ENCODE results near the gene PADI3.

PADI3 gene

DNA sequence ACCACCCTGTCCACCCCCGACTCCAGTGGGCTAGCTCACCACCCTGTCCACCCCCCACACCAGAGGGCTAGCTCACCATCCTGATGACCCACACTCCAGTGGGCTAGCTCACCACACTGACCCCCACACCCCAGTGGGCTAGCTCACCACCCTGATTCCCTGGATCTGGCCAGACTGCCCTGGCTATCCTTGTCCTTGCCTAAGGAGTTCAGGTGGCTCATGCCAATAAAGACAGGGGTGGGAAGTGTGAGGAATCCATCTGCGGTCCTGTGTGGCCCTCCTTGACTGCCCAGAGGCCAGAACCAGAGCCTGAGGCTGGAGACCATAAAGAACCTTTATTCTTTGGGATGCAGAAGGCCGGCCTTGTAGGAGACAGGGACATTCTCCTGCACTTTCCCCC, 40.4 kb upstream of the PADI3 start:
- no peaks in the 10 kb centered on the region for H3K9me3 ChIP-seq (ENCODE audit: insufficient read depth, low read depth, low read length)

DNA sequence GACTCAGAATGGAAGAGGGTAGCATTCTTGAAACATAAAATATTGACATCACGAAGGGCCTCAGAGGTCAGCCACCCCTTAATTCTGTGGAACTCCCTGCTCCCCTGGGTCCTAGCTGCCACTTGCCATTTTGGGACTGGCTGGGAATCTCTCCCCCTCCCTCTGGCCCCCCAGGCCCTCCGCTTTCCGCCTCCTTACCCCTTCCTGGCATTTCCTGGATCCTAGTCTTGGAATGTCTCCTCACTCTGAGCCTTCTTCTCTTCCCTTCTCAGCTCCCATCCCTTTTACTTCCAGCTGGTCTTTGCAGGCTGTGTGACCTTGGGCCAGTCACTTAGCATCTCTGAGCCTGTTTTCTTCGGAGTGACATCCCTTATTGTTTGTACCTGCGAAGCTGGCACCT, 39.5 kb upstream of the PADI3 start:
- Histone ChIP-seq H3K36me3 (ENCODE audit: insufficient read depth, low read depth, low read length) (no peaks in the 10 kb centered on the region), H3K27ac (ENCODE audit: low read length) (no peak overlapping the region), H3K9me3 (ENCODE audit: insufficient read depth, low read depth, low read length) (no peaks in the 10 kb centered on the region), H3K9ac (ENCODE audit: low read depth, low read length) (no peak overlapping the region), H3K4me1 (ENCODE audit: insufficient read depth, low read length) (no peaks in the 10 kb centered on the region; the same call in 1 of the 2 replicates), H3K27me3 (ENCODE audit: insufficient read depth, low read length) (no peaks in the 10 kb centered on the region), H3K4me3 (ENCODE audit: low read length) (no peak overlapping the region)

More for the DNA sequence above, 40.4 kb upstream of the PADI3 start:
- no peak overlapping the region for H3K27ac ChIP-seq (ENCODE audit: low read length)
- H3K27me3 ChIP-seq (ENCODE audit: insufficient read depth, low read length) = no peaks in the 10 kb centered on the region
- H3K9ac ChIP-seq (ENCODE audit: low read depth, low read length) = no peak overlapping the region
- no peaks in the 10 kb centered on the region for H3K36me3 ChIP-seq (ENCODE audit: insufficient read depth, low read depth, low read length)
- H3K4me1 ChIP-seq (ENCODE audit: insufficient read depth, low read length) = no peaks in the 10 kb centered on the region; the same call in 1 of the 2 replicates
- H3K4me3 ChIP-seq (ENCODE audit: low read length) = no peak overlapping the region

DNA sequence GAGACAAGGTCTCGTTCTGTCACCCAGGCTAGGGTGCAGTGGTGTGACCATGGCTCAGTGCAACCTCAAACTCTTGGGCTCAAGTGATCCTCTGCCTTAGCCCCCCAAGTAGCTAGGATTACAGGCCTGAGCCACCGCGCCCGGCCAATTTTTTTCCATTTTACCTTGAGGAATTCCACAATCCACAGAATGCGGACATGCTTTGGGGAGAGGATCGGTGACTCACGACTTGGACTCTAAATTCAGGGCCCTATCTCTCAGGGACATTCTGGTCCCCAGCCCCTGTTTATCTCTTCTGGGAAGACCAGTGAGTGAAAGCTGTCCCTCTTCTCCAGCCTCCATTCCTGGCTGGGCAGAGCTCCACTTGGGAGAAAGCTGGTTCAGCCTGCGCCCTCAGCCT, 38.7 kb upstream of the PADI3 start:
- no peak overlapping the region for H3K9ac ChIP-seq (ENCODE audit: low read depth, low read length)
- no peaks in the 10 kb centered on the region for H3K27me3 ChIP-seq (ENCODE audit: insufficient read depth, low read length)
- peaks cover under 1% of the 10 kb centered on the region; the same call in 1 of the 2 replicates for H3K4me1 ChIP-seq (ENCODE audit: insufficient read depth, low read length)
- H3K27ac ChIP-seq (ENCODE audit: low read length) = no peak overlapping the region
- no peaks in the 10 kb centered on the region for H3K9me3 ChIP-seq (ENCODE audit: insufficient read depth, low read depth, low read length)
- H3K36me3 ChIP-seq (ENCODE audit: insufficient read depth, low read depth, low read length) = no peaks in the 10 kb centered on the region
- H3K4me3 ChIP-seq (ENCODE audit: low read length) = no peak overlapping the region

DNA sequence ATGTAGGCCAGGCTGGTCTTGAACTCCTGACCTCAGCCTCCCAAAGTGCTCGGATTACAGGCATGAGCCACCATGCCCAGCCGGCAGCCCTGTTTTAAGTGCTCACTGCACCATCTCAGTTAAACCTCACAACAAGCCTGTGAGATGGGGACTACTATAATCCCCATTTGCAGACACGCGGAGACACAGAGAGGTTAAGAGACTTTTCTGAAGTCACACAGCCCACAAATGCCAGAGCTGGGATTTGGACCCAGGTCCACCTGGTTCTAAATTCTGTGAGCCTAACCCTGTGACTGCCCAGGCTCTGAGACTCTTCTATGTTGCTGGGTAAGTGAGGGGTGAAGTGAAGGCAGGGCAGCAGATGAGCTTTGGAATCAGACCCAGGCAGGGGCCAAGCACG, 37.5 kb upstream of the PADI3 start:
- Histone ChIP-seq H3K4me3 (ENCODE audit: low read length) (no peak overlapping the region), H3K27me3 (ENCODE audit: insufficient read depth, low read length) (no peaks in the 10 kb centered on the region), H3K9me3 (ENCODE audit: insufficient read depth, low read depth, low read length) (no peaks in the 10 kb centered on the region), H3K4me1 (ENCODE audit: insufficient read depth, low read length) (peaks cover 4% of the 10 kb centered on the region; the same call in 1 of the 2 replicates), H3K9ac (ENCODE audit: low read depth, low read length) (no peak overlapping the region), H3K27ac (ENCODE audit: low read length) (no peak overlapping the region), H3K36me3 (ENCODE audit: insufficient read depth, low read depth, low read length) (no peaks in the 10 kb centered on the region)

DNA sequence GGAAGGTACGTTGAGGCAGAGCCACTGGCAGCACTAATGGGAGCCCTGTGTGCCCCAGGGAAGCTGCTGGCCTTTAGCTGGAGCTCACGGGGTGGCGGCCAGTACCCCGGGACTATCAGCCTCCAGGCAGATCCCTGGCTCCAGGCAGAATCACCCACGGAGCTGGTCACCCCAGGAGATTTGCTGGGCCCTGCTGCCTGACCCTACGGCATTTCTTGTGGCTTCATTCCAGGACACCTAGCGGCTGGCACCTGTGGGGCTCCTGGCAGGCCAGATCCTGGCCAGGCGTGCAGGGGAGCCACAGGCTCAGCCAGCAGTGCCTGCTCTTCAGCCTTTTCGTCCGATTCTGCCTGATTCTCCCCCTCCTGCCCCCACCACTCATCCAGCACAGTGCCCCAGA, 36.9 kb upstream of the PADI3 start:
- no peaks in the 10 kb centered on the region for H3K36me3 ChIP-seq (ENCODE audit: insufficient read depth, low read depth, low read length)
- no peaks in the 10 kb centered on the region for H3K9me3 ChIP-seq (ENCODE audit: insufficient read depth, low read depth, low read length)
- H3K4me3 ChIP-seq (ENCODE audit: low read length) = no peak overlapping the region
- no peak overlapping the region for H3K27ac ChIP-seq (ENCODE audit: low read length)
- no peak overlapping the region for H3K9ac ChIP-seq (ENCODE audit: low read depth, low read length)
- peaks cover 4% of the 10 kb centered on the region; the same call in 1 of the 2 replicates for H3K4me1 ChIP-seq (ENCODE audit: insufficient read depth, low read length)
- H3K27me3 ChIP-seq (ENCODE audit: insufficient read depth, low read length) = no peaks in the 10 kb centered on the region

DNA sequence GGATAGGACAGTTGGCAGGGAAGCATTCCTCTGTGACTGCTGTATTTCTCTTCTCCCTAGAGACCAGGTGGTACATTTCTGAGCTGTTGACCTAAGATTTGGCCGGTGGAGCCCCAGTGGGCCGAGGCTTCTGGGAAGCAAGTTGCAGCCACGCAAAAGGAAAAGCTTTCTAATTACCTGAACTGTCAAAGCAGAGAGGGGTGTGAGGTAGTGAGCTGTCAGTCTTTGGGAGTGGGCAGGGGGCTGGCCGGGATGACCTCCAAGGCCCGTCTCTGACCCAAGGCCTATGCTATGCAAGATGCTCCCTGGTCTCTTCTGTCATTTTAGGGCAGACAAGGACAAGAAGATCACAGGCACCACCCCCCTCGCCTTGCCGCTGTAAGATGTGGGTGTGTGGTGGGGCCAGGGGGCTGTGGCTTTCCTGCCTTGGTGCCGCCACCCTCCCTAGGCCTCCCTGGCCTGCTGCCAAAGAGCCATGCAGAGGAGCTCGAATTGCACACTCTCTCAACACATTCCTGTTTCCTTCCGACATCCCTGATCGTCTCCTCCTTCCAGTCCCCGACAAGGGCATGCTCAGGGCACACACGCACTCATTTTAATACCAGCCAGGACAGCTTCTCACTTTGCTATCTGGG, 36.3 kb upstream of the PADI3 start:
- no peaks in the 10 kb centered on the region for H3K9me3 ChIP-seq (ENCODE audit: insufficient read depth, low read depth, low read length)
- H3K4me1 ChIP-seq (ENCODE audit: insufficient read depth, low read length) = peaks cover 4% of the 10 kb centered on the region; the same call in 1 of the 2 replicates
- no peaks in the 10 kb centered on the region for H3K27me3 ChIP-seq (ENCODE audit: insufficient read depth, low read length)
- no peak overlapping the region for H3K9ac ChIP-seq (ENCODE audit: low read depth, low read length)
- H3K27ac ChIP-seq (ENCODE audit: low read length) = no peak overlapping the region
- H3K36me3 ChIP-seq (ENCODE audit: insufficient read depth, low read depth, low read length) = no peaks in the 10 kb centered on the region
- no peak overlapping the region for H3K4me3 ChIP-seq (ENCODE audit: low read length)

DNA sequence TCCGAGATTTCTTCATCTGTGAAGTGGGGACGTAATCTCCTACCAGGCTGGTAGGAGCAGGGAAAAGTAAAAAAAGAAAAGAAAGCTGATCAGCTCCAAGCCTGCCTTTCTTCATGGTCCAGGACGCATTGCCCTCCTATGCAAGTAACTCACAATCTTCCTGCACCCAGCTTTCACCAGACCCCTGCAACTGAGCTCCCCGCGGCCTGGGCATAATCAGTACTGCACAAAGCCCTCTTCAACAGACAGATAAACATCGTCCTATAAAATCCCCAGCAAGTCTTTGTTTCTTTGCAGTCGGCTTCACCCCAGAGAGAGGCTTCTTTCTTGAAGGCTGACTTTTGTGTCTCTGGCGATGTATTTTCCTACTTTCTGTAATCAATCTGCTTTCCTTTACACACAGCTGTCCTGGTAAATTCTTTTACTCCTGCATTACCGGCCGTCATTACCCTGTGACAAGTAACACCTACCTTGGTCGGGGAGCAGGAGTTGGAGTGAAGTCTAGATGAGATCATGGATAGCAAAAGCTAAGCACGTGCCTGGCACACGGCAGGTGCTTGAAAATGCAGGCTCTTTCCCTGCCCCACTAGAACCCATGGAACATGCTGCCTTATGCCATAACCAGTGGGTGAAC, 35.6 kb upstream of the PADI3 start:
- Histone ChIP-seq H3K4me3 (ENCODE audit: low read length) (no peak overlapping the region), H3K27ac (ENCODE audit: low read length) (no peak overlapping the region)

DNA sequence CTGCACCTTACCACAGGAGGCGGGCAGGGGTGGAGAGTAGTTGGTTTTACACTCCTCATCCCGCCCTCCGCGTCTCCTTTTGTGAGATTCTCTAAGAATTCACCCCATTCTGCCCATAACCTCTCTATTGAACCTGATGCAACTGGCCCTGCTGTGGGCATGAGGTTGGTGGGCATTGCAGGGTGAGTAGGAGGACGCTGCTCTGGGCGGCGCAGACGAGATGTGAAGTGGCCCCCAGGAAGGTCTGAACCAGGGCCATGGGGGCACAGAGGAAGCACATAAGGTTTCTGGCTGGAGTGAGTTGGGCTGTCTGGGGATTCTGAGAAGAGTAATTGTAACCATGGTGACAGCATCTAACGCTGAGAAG, 35.1 kb upstream of the PADI3 start:
- no peaks in the 10 kb centered on the region for H3K27me3 ChIP-seq (ENCODE audit: insufficient read depth, low read length)
- no peaks in the 10 kb centered on the region for H3K36me3 ChIP-seq (ENCODE audit: insufficient read depth, low read depth, low read length)
- H3K27ac ChIP-seq (ENCODE audit: low read length) = no peak overlapping the region
- H3K4me3 ChIP-seq (ENCODE audit: low read length) = no peak overlapping the region
- no peaks in the 10 kb centered on the region for H3K9me3 ChIP-seq (ENCODE audit: insufficient read depth, low read depth, low read length)
- H3K9ac ChIP-seq (ENCODE audit: low read depth, low read length) = no peak overlapping the region
- peaks cover 4% of the 10 kb centered on the region; the same call in 1 of the 2 replicates for H3K4me1 ChIP-seq (ENCODE audit: insufficient read depth, low read length)

More for the DNA sequence above, 35.6 kb upstream of the PADI3 start:
- peaks cover 4% of the 10 kb centered on the region; the same call in 1 of the 2 replicates for H3K4me1 ChIP-seq (ENCODE audit: insufficient read depth, low read length)
- H3K9ac ChIP-seq (ENCODE audit: low read depth, low read length) = no peak overlapping the region
- no peaks in the 10 kb centered on the region for H3K36me3 ChIP-seq (ENCODE audit: insufficient read depth, low read depth, low read length)
- no peaks in the 10 kb centered on the region for H3K27me3 ChIP-seq (ENCODE audit: insufficient read depth, low read length)
- no peaks in the 10 kb centered on the region for H3K9me3 ChIP-seq (ENCODE audit: insufficient read depth, low read depth, low read length)

DNA sequence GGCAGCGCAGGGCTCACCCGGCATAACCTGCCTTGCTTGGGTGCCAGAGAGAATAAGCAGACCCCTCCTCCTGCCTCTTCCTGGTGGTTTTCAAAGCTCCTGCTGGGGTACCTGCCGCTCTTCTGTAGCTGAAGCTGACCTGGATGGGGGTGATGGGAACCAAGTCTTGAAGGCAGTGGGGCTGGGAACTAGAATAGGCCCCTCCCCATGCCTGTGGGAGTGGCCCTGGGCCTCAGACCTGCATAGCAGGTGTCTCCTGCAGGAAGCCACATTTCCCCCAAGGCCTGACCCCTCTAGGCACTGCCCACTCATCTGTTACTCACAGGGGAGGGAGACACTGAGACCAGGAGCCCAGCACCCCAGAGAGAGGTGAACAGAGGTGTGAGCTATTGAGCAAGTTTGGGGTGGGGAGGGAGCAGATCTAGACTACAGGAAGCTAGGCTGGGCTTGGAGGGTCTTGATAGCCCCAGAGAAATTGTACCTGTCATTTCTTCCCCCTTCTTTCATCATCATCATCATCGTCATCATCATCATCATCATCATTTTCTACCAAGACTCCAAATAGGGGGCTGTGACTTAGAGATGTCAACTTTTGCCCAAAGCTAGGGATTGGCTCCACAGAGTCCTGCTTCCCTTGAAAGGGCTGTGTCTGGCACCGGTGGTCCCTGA, 33.9 kb upstream of the PADI3 start:
- Histone ChIP-seq H3K36me3 (ENCODE audit: insufficient read depth, low read depth, low read length) (no peaks in the 10 kb centered on the region), H3K27ac (ENCODE audit: low read length) (no peak overlapping the region), H3K9me3 (ENCODE audit: insufficient read depth, low read depth, low read length) (no peaks in the 10 kb centered on the region), H3K4me1 (ENCODE audit: insufficient read depth, low read length) (peaks cover 4% of the 10 kb centered on the region; the same call in 1 of the 2 replicates), H3K4me3 (ENCODE audit: low read length) (no peak overlapping the region), H3K9ac (ENCODE audit: low read depth, low read length) (no peak overlapping the region), H3K27me3 (ENCODE audit: insufficient read depth, low read length) (no peaks in the 10 kb centered on the region)

DNA sequence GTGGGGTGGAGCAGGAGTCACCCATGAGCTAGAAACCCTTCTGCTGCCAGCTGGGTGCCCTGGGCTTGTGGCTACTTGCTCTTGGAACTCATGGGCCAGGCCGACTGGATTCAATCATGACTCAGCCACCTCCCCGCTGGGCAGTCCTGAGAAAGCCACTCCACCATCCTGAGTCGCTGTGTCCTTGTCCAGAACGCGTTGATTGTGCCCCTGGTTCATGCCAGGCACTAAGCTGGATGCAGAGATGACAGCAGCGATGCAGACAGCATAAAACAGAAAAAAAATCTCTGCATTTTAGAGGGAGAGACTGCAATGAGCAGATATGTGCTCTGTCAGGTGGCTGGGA, 33.4 kb upstream of the PADI3 start:
- peaks cover 4% of the 10 kb centered on the region; the same call in 1 of the 2 replicates for H3K4me1 ChIP-seq (ENCODE audit: insufficient read depth, low read length)
- H3K9ac ChIP-seq (ENCODE audit: low read depth, low read length) = no peak overlapping the region
- H3K9me3 ChIP-seq (ENCODE audit: insufficient read depth, low read depth, low read length) = no peaks in the 10 kb centered on the region
- no peaks in the 10 kb centered on the region for H3K27me3 ChIP-seq (ENCODE audit: insufficient read depth, low read length)
- H3K36me3 ChIP-seq (ENCODE audit: insufficient read depth, low read depth, low read length) = no peaks in the 10 kb centered on the region
- H3K27ac ChIP-seq (ENCODE audit: low read length) = no peak overlapping the region
- H3K4me3 ChIP-seq (ENCODE audit: low read length) = no peak overlapping the region

DNA sequence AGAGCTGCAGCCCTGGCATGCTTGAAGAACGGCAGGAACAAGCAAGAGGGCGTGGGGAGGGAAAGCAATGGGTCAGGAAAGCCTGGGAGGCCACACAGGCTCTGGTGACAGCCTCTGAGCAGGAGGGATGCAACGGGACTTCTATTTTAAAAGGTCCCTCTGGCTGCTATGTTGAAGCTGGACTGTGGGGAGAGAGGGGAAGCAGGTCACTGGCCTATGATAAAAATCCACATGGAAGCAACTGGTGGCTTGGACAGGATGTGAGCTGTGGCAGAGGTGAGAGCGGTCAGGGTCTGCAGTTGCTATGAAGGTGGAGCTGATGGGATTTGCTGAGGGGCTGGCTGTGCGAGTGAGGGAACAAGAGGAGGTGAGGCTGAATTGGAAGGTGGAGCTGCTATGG, 32.8 kb upstream of the PADI3 start:
- Histone ChIP-seq H3K9ac (ENCODE audit: low read depth, low read length) (no peak overlapping the region), H3K4me3 (ENCODE audit: low read length) (no peak overlapping the region), H3K36me3 (ENCODE audit: insufficient read depth, low read depth, low read length) (no peaks in the 10 kb centered on the region), H3K4me1 (ENCODE audit: insufficient read depth, low read length) (peaks cover 4% of the 10 kb centered on the region; the same call in 1 of the 2 replicates), H3K9me3 (ENCODE audit: insufficient read depth, low read depth, low read length) (no peaks in the 10 kb centered on the region), H3K27ac (ENCODE audit: low read length) (no peak overlapping the region), H3K27me3 (ENCODE audit: insufficient read depth, low read length) (no peaks in the 10 kb centered on the region)

DNA sequence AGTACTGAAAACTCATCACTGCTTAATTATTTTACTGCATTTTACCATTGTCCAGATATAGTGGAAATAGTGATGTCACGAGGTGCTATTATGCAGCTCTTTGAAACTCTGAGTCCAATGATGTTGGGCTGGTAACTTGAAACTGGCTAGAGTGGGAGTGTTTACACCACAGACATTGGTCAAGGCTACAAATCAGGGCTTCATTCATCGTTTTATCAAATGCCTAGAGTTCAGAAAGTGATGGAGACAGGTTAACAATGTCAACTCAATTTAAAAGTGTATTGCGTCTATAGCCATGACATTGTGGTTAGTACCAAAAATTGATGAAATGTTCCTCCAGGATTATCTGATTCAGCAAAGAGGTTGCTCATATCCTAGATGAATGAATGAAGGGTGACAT, 31.3 kb upstream of the PADI3 start:
- Histone ChIP-seq H3K4me3 (ENCODE audit: low read length) (no peak overlapping the region), H3K4me1 (ENCODE audit: insufficient read depth, low read length) (peaks cover 4% of the 10 kb centered on the region; the same call in 1 of the 2 replicates), H3K36me3 (ENCODE audit: insufficient read depth, low read depth, low read length) (no peaks in the 10 kb centered on the region), H3K27me3 (ENCODE audit: insufficient read depth, low read length) (no peaks in the 10 kb centered on the region), H3K9me3 (ENCODE audit: insufficient read depth, low read depth, low read length) (no peaks in the 10 kb centered on the region), H3K9ac (ENCODE audit: low read depth, low read length) (no peak overlapping the region), H3K27ac (ENCODE audit: low read length) (no peak overlapping the region)

All from iPS-20b (cell line).